GM13976 (cell line): ENCODE measurements around the gene DTD1.

Experiments used
- DNase-seq: peaks from one replicate; pipeline ENCODE4 v3.0.0; 2012; ENCODE audit warnings: low spot score
- CTCF ChIP-seq: IDR thresholded peaks from 2 replicates; pipeline ENCODE4 v1.5.1; 2012; ENCODE audit warnings: borderline replicate concordance, mild to moderate bottlenecking; ENCODE audit not compliant: insufficient read depth; ENCODE audit errors: extremely low read depth, missing control alignments, control extremely low read depth
- in situ Hi-C: fragments of 300-500 bp; cut with MboI; formaldehyde crosslinking; loops from one replicate; pipeline ENCODE4 v1.12.0; 2022; ENCODE audit warnings: low sequenced_read_pairs, mixed read lengths, inconsistent platforms; ENCODE audit not compliant: unreplicated experiment

The DTD1 gene

GRCh38 chr20:18553746-18554145 lies 34.1 kb upstream of the DTD1 start:
- no peak for DNase-seq
- in situ Hi-C loops: no loop called here
- TF ChIP-seq CTCF: no peak

- no peak for TF ChIP-seq CTCF
- in situ Hi-C loops: no loop called here
- DNase-seq: peak; percentile 93
These were observed 20.7 kb upstream of the DTD1 start, which contains the start of gene SMIM26 for GRCh38 chr20:18566892-18567738. Gene SMIM26 (plus strand): TSS chr20:18567432. CDS start chr20:18567479, 47 bp downstream.

GRCh38 chr20:18567739-18568091 lies 20.1 kb upstream of the DTD1 start:
- in situ Hi-C loops: no loop called here
- TF ChIP-seq CTCF: no peak
- DNase-seq: peak; percentile 37

GRCh38 chr20:18571009-18571408 lies 16.8 kb upstream of the DTD1 start:
- DNase-seq: no peak
- in situ Hi-C loops: no loop called here
- no peak for TF ChIP-seq CTCF

GRCh38 chr20:18571578-18571977 lies 16.3 kb upstream of the DTD1 start:
- no peak for TF ChIP-seq CTCF
- in situ Hi-C loops: no loop called here
- DNase-seq: no peak

- no peak for DNase-seq
- TF ChIP-seq CTCF: no peak
These were observed 9.9 kb upstream of the DTD1 start for GRCh38 chr20:18577942-18578341.

More at GRCh38 chr20:18577942-18578341, 9.9 kb upstream of the DTD1 start:
- in situ Hi-C loops: no loop called here
